Activated T-cell treated with anti-CD3 and anti-CD28 coated beads for 24 hours (primary cell): Measurements from ENCODE around the gene GRIA4.
A peak's percentile ranks its signal among the peaks of the same experiment; 100 is the strongest.
"Not testable (repeated sequence)": the region's sequence is repeated elsewhere in the genome, so short reads cannot be mapped to it uniquely, and the experiment has no call there.

Experiments
- DNase-seq: peaks from one replicate; pipeline ENCODE4 v3.0.0-alpha.2; 2020; ENCODE audit warnings: low read depth

GRIA4 gene

GRCh38 chr11:106003094-106003493 is 393.2 kb downstream of the GRIA4 start:
- DNase-seq, result not testable (repeated sequence)

- DNase-seq, result no peak
Observed at GRCh38 chr11:106011481-106011880, 401.6 kb downstream of the GRIA4 start.

DNA sequence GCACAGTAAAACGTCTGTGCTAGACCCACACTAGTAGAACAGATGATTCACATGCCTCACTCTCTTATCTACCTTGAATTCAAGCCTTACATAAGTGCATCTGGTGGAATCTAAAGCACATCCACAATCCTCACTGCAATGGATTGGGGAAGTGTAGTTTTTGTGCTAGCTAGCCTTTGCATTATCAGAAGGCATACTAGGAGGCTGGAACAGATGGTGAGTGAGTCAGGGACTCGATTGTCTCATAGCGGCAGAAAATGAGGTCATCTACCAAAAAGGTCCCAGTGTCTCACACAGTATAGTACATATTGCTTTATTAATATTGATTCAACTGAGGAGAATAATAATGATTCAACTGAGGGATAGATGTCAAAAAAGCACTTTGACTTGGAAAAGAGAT is 402.9 kb downstream of the GRIA4 start:
- no peak for DNase-seq

- DNase-seq, result no peak
Observed at GRCh38 chr11:106014035-106014434, 404.2 kb downstream of the GRIA4 start.

DNA sequence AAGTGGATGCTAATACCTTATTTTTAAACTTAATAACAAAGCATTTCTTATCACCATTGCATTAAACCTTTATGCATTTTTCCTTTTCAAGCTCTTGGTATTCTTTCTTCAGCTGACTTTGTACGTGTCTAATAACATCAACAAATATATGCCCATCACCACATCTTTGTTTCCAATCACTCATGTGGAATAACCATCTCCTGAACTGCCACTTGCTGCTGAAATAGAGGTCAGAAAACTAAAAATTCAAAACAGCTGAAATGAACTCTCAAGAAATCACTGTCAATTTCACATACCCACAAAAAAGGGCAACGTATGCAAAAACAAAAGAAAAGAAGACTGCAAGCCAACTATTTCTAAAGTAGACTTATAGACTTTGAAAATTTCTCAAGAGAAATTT is 404.7 kb downstream of the GRIA4 start:
- no peak for DNase-seq

DNA sequence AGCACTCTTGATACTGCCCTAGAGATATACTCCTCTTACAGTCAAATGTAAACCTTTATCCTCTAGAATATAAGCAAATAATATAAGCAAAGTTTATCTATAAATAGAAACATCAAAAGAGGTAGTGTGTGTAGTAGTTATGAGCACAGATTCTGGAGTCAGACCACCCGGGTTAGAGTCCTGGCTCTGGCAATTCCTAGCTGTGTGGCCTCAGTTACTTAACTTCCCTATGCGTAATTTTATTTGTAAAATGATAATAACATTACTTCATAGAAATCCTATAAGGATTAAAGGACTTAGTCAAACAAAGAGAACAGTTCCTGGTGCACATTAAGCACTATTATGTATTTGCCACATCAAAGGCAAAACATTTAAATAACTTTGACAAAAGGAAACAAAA is 405.2 kb downstream of the GRIA4 start:
- no peak for DNase-seq

- DNase-seq, result no peak
Observed at GRCh38 chr11:106017093-106017492, 407.2 kb downstream of the GRIA4 start.

DNA sequence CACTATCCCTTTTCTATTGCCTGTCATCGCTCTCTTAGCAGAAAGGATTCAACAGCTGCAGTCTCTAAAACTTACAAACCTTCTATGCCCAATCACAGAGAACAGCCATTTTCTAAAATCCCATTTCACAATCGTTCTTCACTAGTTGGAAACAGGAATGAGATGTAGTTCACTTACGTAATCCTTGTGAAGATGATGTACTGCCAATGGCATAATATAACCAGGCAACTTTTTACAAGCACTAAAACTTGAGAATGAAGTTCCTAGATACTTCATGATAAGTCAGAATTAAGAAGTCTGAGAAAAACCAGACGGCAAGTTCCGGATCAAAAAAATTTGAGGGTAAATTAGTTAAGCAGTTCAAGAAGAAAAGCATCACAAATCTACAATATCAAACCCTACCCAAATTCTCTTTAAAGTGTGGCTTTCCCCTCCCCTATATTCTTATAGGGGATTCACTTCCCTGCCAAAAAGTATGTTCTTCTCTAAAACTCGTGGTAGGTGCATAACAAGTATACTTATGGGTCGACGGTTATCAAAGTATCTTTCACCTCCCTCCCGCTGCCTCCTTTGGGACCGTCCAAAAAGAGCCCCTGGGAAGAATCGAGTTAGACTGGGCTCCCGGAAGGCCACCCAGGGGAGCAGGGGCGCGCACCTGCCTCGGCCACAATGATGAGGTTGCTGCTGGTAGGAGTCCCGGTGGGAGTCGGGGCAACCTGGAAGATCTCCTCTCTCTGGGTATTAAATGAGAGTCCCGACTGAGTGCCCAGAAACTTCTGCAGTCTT is 411.5 kb downstream of the GRIA4 start:
- no peak for DNase-seq

- peak; percentile 95 for DNase-seq
Observed at GRCh38 chr11:106021967-106022794, 412.3 kb downstream of the GRIA4 start, which contains the start of gene MSANTD4. MSANTD4 (minus strand) TSS chr11:106022240; CDS start chr11:106010917, 11,323 bp downstream.

- no peak for DNase-seq
Observed at GRCh38 chr11:106022795-106023275, 413.0 kb downstream of the GRIA4 start.

DNA sequence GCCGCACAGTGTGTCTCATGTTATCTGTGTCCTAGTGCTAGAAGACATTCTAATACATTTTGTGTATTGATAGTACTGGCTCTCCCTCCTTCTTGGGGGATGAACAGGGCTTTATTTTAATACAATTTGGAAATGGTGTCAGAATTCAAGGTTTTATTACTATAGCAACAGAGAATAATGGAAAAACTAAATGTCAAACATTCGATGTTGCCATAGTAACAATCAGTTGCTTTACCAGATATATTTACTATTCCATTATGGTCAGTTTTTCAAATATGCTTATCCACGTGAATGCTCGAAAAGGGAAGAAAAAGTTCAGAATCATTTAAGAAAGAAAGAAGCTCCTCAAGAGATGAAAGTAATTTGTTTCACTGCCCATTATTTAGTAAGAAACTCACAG is 420.7 kb downstream of the GRIA4 start:
- DNase-seq, result no peak

- no peak for DNase-seq
Observed at GRCh38 chr11:106031202-106031810, 421.4 kb downstream of the GRIA4 start.
